WTC11 (cell line): ENCODE results near the gene TRIM2. TPM values are rescaled to one million over a fixed set of nuclear protein-coding genes. Genes with fewer than 3 reads are reported as not detected.

ENCODE experiments used
- ARID4B ChIP-seq: sonication (generic); formaldehyde crosslinking; IDR thresholded peaks from 2 replicates; pipeline ENCODE4 v1.8.0; 2023; ENCODE audit warnings: missing genetic modification reagents, mild to moderate bottlenecking, borderline replicate concordance
- ATF1 ChIP-seq: sonication (generic); formaldehyde crosslinking; IDR thresholded peaks from 2 replicates; pipeline ENCODE4 v1.8.1; 2023; ENCODE audit warnings: mild to moderate bottlenecking, moderate library complexity, missing genetic modification reagents
- ATF3 ChIP-seq: sonication (generic); formaldehyde crosslinking; conservative IDR thresholded peaks from 2 replicates; pipeline ENCODE4 v1.8.1; 2022; ENCODE audit warnings: mild to moderate bottlenecking, missing genetic modification reagents
- E2F1 ChIP-seq: sonication (generic); formaldehyde crosslinking; IDR thresholded peaks from 2 replicates; pipeline ENCODE4 v1.8.0; 2022; ENCODE audit warnings: mild to moderate bottlenecking, missing genetic modification reagents
- E2F4 ChIP-seq: sonication (generic); formaldehyde crosslinking; IDR thresholded peaks from 2 replicates; pipeline ENCODE4 v1.8.1; 2022; ENCODE audit warnings: low read depth, mild to moderate bottlenecking, moderate library complexity, missing genetic modification reagents, borderline replicate concordance
- ESRRA ChIP-seq: sonication (generic); formaldehyde crosslinking; IDR thresholded peaks from 2 replicates; pipeline ENCODE4 v1.8.1; 2022; ENCODE audit warnings: mild to moderate bottlenecking, missing genetic modification reagents, borderline replicate concordance
- FOXP1 ChIP-seq: sonication (generic); formaldehyde crosslinking; IDR thresholded peaks from 2 replicates; pipeline ENCODE4 v1.8.0; 2022; ENCODE audit warnings: missing genetic modification reagents, mild to moderate bottlenecking, moderate library complexity, borderline replicate concordance
- GRHL2 ChIP-seq: fragments of 250-450 bp; sonication (Bioruptor Pico); IDR thresholded peaks from 2 replicates; pipeline ENCODE4 v1.8.0; 2022; ENCODE audit warnings: mild to moderate bottlenecking, moderate library complexity; ENCODE audit not compliant: insufficient replicate concordance, severe bottlenecking
- HMGA2 ChIP-seq: fragments of 250-450 bp; sonication (Bioruptor Pico); IDR thresholded peaks from 2 replicates; pipeline ENCODE4 v1.4.0; 2021; ENCODE audit warnings: mild to moderate bottlenecking, moderate library complexity
- HMGXB4 ChIP-seq: sonication (generic); formaldehyde crosslinking; IDR thresholded peaks from 2 replicates; pipeline ENCODE4 v1.8.1; 2023; ENCODE audit warnings: mild to moderate bottlenecking, moderate library complexity, missing genetic modification reagents
- IRF1 ChIP-seq: sonication (generic); formaldehyde crosslinking; IDR thresholded peaks from 2 replicates; pipeline ENCODE4 v1.8.0; 2023; ENCODE audit warnings: missing genetic modification reagents
- JAZF1 ChIP-seq: fragments of 250-450 bp; sonication (Bioruptor Pico); IDR thresholded peaks from 2 replicates; pipeline ENCODE4 v1.9.0; 2021; ENCODE audit warnings: moderate library complexity, mild to moderate bottlenecking, inconsistent platforms
- MAX ChIP-seq: sonication (generic); formaldehyde crosslinking; IDR thresholded peaks from 2 replicates; pipeline ENCODE4 v1.8.0; 2022; ENCODE audit warnings: mild to moderate bottlenecking, missing genetic modification reagents
- MXD4 ChIP-seq: fragments of 250-450 bp; sonication (Bioruptor Pico); IDR thresholded peaks from 2 replicates; pipeline ENCODE4 v1.8.0; 2021; ENCODE audit warnings: mild to moderate bottlenecking, moderate library complexity, borderline replicate concordance
- MYBL2 ChIP-seq: sonication (generic); formaldehyde crosslinking; IDR thresholded peaks from 2 replicates; pipeline ENCODE4 v1.8.1; 2023; ENCODE audit warnings: mild to moderate bottlenecking, moderate library complexity, missing genetic modification reagents
- NFATC4 ChIP-seq: fragments of 250-450 bp; sonication (Bioruptor Pico); IDR thresholded peaks from 2 replicates; pipeline ENCODE4 v1.9.0; 2021; ENCODE audit warnings: mild to moderate bottlenecking
- PREB ChIP-seq: sonication (generic); formaldehyde crosslinking; IDR thresholded peaks from 2 replicates; pipeline ENCODE4 v1.8.1; 2022; ENCODE audit warnings: mild to moderate bottlenecking, missing genetic modification reagents, moderate library complexity, borderline replicate concordance
- SMAD3 ChIP-seq: sonication (generic); formaldehyde crosslinking; IDR thresholded peaks from 2 replicates; pipeline ENCODE4 v1.8.0; 2022; ENCODE audit warnings: missing genetic modification reagents, mild to moderate bottlenecking, borderline replicate concordance
- STAT6 ChIP-seq: sonication (generic); formaldehyde crosslinking; conservative IDR thresholded peaks from 2 replicates; pipeline ENCODE4 v1.8.1; 2023; ENCODE audit warnings: mild to moderate bottlenecking, low read depth, missing genetic modification reagents, moderate library complexity
- ZNF138 ChIP-seq: sonication (generic); formaldehyde crosslinking; conservative IDR thresholded peaks from 2 replicates; pipeline ENCODE4 v1.8.1; 2022; ENCODE audit warnings: mild to moderate bottlenecking, moderate library complexity, missing genetic modification reagents
- ZNF219 ChIP-seq: sonication (generic); formaldehyde crosslinking; IDR thresholded peaks from 2 replicates; pipeline ENCODE4 v1.8.0; 2023; ENCODE audit warnings: missing genetic modification reagents, mild to moderate bottlenecking, borderline replicate concordance
- ZNF423 ChIP-seq: fragments of 250-450 bp; sonication (Bioruptor Pico); IDR thresholded peaks from 2 replicates; pipeline ENCODE4 v2.1.2; 2022; ENCODE audit warnings: mild to moderate bottlenecking, moderate library complexity
- ZNF671 ChIP-seq: fragments of 250-450 bp; sonication (Bioruptor Pico); IDR thresholded peaks from 2 replicates; pipeline ENCODE4 v1.8.0; 2021; ENCODE audit warnings: mild to moderate bottlenecking
- total RNA-seq: library from RNA; stranded (reverse); gene quantifications from 3 replicates; pipeline ENCODE4 v1.2.3, GENCODE V29; 2021

Gene TRIM2
- total RNA-seq, 1 experiment from 2014 or later: 54.5 TPM

GRCh38 chr4:153344131-153345011, 140.1 kb downstream of the TRIM2 start, which contains the start of gene MND1 (continued):
- TF ChIP-seq ZNF138 (0 out of 2 replicates have a peak, but pooled peaks have one; percentile 78), NFATC4 (CRISPR knock-in tag) (peak; percentile 76; the same call in 1 of the 2 replicates), E2F4 (CRISPR knock-in tag) (peak; percentile 97), HMGA2 (CRISPR knock-in tag) (no peak), HMGXB4 (CRISPR knock-in tag) (peak; percentile 98), ZNF423 (CRISPR knock-in tag) (no peak), MYBL2 (CRISPR knock-in tag) (peak; percentile 86; the same call in 1 of the 2 replicates), JAZF1 (CRISPR knock-in tag) (no peak), STAT6 (CRISPR knock-in tag) (no peak), ARID4B (0 out of 2 replicates have a peak, but pooled peaks have one; percentile 85), ESRRA (peak; percentile 51; the same call in 1 of the 2 replicates), ZNF671 (CRISPR knock-in tag) (peak; percentile 65; the same call in 1 of the 2 replicates), SMAD3 (CRISPR knock-in tag) (peak; percentile 62; the same call in 1 of the 2 replicates), GRHL2 (CRISPR knock-in tag) (no peak), ATF1 (CRISPR knock-in tag) (peak; percentile 63; the same call in 1 of the 2 replicates), IRF1 (CRISPR knock-in tag) (0 out of 2 replicates have a peak, but pooled peaks have one; percentile 52), FOXP1 (CRISPR knock-in tag) (peak; percentile 90), PREB (CRISPR knock-in tag) (no peak), MXD4 (CRISPR knock-in tag) (no peak), MAX (peak; percentile 82; the same call in 1 of the 2 replicates), ZNF219 (CRISPR knock-in tag) (peak; percentile 67; the same call in 1 of the 2 replicates), ATF3 (CRISPR knock-in tag) (no peak), E2F1 (CRISPR knock-in tag) (no peak)
